Measurements from ENCODE around the gene TMEM267. TPM values are rescaled to one million over a fixed set of nuclear protein-coding genes. Genes with fewer than 3 reads are reported as not detected.
A peak's percentile ranks its signal among the peaks of the same experiment; 100 is the strongest.
"Not testable (repeated sequence)": the region's sequence is repeated elsewhere in the genome, so short reads cannot be mapped to it uniquely, and the experiment has no call there.

Gene TMEM267
- polyA plus RNA-seq, 1 experiment: 16.3 TPM

DNA sequence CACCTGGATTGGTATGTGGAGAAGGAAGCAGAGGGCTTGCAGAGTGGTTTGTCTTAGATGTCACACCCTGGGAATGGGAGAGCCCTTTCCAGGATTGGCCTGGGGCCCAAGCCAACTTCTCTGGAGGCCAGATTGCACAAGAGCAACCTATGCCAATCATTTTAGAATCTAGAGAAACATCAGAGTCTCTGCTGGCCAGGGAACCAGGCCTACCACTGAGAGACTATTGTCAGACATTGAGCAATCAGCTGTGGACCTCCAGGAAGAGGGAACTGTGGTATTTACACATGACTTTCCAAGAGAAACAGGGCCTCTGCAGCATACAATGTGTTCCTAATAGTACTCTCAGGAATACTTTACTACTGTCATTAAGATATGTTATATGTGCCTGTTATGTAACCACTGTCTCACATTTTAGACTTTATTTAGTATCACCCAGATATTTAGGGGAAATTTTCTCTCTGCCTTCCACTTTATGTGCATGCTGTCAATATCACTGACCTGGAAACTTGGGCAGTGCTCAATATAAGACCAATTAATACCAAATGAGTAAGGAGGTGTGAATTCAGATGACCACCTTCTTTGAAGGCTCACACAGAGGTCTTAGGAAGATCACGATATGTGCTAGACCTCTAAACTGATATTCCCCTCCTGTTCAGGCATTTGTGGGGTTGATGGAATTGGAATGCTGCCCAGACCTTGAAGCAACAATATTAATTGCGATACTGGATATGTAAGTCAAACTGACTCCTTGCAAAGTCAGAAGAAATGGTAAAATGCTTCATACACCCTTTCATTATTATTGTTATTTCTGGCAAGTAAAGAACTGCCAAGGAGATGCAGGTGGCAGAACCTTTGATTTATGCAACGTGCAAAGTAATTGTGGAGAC is 50.9 kb downstream of the TMEM267 start:
- no peak for DNase-seq (ENCODE audit: low read depth, low spot score)
- TF ChIP-seq, protein P1, sequence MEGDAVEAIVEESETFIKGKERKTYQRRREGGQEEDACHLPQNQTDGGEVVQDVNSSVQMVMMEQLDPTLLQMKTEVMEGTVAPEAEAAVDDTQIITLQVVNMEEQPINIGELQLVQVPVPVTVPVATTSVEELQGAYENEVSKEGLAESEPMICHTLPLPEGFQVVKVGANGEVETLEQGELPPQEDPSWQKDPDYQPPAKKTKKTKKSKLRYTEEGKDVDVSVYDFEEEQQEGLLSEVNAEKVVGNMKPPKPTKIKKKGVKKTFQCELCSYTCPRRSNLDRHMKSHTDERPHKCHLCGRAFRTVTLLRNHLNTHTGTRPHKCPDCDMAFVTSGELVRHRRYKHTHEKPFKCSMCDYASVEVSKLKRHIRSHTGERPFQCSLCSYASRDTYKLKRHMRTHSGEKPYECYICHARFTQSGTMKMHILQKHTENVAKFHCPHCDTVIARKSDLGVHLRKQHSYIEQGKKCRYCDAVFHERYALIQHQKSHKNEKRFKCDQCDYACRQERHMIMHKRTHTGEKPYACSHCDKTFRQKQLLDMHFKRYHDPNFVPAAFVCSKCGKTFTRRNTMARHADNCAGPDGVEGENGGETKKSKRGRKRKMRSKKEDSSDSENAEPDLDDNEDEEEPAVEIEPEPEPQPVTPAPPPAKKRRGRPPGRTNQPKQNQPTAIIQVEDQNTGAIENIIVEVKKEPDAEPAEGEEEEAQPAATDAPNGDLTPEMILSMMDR (IDR thresholded peaks at IDR 0.05; ENCODE audit: low read depth, low read length): no peak
- Histone ChIP-seq H3K27ac (ENCODE audit: low read depth, low read length) (no peak overlapping the region), H3K4me3 (ENCODE audit: low read depth, low read length) (no peak overlapping the region), H3K27me3 (ENCODE audit: control insufficient read depth, insufficient read depth, low read length) (no peaks in the 10 kb centered on the region), H3K9me3 (ENCODE audit: control insufficient read depth, insufficient read depth, low read length) (no peaks in the 10 kb centered on the region)
- ChIA-PET CTCF (interaction anchor here (1.2 kb wide), 1 partner anchor 43 kb away, joined by 4 read pairs; no protein-coding TSS in a partner anchor), POLR2A (no interaction called here)

DNA sequence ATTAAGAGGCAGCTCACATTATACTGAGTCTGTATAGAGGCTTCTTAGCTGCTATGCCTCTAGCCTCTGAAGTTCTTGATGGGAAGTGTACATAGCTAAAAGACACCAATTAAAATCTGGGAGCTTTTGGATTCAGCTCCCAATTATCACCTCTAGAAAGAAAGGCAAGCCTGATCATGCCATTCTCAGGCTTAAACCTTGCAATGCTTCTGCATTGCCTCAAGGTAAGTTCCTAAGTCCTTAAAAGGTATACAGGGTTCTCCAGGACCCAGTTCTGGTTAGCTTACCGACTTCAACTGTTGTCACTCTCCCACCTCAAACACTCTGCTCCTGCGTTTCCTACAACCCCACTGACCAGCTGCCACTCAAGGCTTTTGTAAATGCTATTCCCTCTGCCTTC is 54.0 kb downstream of the TMEM267 start:
- Histone ChIP-seq H3K4me3 (ENCODE audit: low read depth, low read length) (no peak overlapping the region), H3K27me3 (ENCODE audit: control insufficient read depth, insufficient read depth, low read length) (no peaks in the 10 kb centered on the region), H3K9me3 (ENCODE audit: control insufficient read depth, insufficient read depth, low read length) (no peaks in the 10 kb centered on the region), H3K27ac (ENCODE audit: low read depth, low read length) (no peak overlapping the region)
- ChIA-PET POLR2A (no interaction called here), CTCF (interaction anchor here (0.7 to 1.0 kb wide), 2 partner anchors 40 to 54 kb away, joined by 3 read pairs; partner anchors contain the start of gene TMEM267)
- no peak for DNase-seq (ENCODE audit: low read depth, low spot score)
- TF ChIP-seq, protein P1 (IDR thresholded peaks at IDR 0.05; ENCODE audit: low read depth, low read length): no peak

DNA sequence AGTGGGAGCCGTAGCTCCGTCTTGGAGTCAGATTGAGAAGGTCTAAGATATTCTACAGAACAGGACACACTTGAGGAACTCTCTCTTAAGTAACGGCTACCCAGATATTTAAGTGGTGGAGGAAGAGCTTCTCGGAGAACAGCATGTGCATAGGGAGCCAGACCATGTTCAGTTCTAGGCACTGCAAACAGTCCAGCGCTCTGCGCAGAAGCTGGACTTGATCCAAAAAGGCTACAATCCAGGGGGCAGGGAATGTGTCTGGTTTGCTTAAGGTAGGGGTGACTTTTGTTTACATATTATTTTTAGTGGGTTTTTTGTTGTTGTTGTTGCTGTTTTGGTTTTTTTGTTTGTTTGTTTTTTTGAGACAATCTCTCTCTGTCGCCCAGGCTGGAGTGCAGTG is 54.6 kb downstream of the TMEM267 start:
- DNase-seq (ENCODE audit: low read depth, low spot score): no peak
- ChIA-PET POLR2A (no interaction called here), CTCF (interaction anchor here (0.7 to 1.0 kb wide), 2 partner anchors 39 to 55 kb away, joined by 3 read pairs; partner anchors contain the start of gene TMEM267)
- H3K4me3 ChIP-seq (ENCODE audit: low read depth, low read length): no peak overlapping the region
- H3K27me3 ChIP-seq (ENCODE audit: control insufficient read depth, insufficient read depth, low read length): no peaks in the 10 kb centered on the region
- TF ChIP-seq, protein P1 (IDR thresholded peaks at IDR 0.05; ENCODE audit: low read depth, low read length): no peak
- H3K27ac ChIP-seq (ENCODE audit: low read depth, low read length): no peak overlapping the region
- no peaks in the 10 kb centered on the region for H3K9me3 ChIP-seq (ENCODE audit: control insufficient read depth, insufficient read depth, low read length)

DNA sequence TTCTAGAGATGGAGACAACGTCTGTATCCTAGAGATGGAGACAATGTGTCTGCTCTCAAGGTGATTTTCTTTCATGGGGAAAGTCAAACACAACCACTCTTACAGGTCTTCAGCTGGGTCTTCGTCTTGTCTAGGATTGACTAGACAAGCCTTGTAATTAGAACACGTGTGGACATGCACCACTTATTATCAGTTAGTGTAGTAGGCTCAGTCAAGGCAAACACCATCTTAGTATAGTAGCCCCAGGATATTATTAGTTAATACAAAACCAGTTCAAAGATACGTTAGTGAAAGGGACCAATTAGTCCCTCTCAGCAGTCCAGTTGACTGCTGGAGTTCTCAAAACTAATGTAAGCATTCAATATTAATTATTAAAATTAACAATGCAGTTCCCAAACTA is 56.4 kb downstream of the TMEM267 start:
- Histone ChIP-seq H3K4me3 (ENCODE audit: low read depth, low read length) (no peak overlapping the region), H3K27me3 (ENCODE audit: control insufficient read depth, insufficient read depth, low read length) (no peaks in the 10 kb centered on the region), H3K9me3 (ENCODE audit: control insufficient read depth, insufficient read depth, low read length) (no peaks in the 10 kb centered on the region), H3K27ac (ENCODE audit: low read depth, low read length) (no peak overlapping the region)
- ChIA-PET POLR2A (no interaction called here), CTCF (no interaction called here)
- TF ChIP-seq, protein P1 (IDR thresholded peaks at IDR 0.05; ENCODE audit: low read depth, low read length): no peak
- no peak for DNase-seq (ENCODE audit: low read depth, low spot score)

DNA sequence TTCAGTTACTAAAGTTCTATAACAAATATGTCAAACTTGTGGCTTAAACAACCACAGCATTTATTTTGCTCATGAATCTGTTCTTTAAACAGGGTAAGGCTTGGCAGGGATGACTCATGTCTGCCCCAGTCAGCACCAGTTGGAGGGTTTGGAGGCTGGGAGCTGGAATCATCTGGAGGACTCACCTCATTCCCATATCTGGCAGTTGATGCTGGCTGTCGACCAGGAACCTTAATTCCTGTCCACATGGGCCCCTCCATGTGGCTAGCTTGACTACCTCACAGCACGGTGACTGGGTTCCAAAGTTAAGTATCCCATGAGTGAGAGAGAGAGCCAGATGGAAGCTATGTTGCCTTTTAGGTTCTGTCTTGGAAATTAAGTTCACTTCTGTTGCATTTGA is 57.7 kb downstream of the TMEM267 start:
- Histone ChIP-seq H3K27ac (ENCODE audit: low read depth, low read length) (peak overlapping the region; percentile 43), H3K9me3 (ENCODE audit: control insufficient read depth, insufficient read depth, low read length) (no peaks in the 10 kb centered on the region), H3K4me3 (ENCODE audit: low read depth, low read length) (no peak overlapping the region), H3K27me3 (ENCODE audit: control insufficient read depth, insufficient read depth, low read length) (no peaks in the 10 kb centered on the region)
- POLR2A ChIA-PET: interaction anchor here (1.3 kb wide), 1 partner anchor 58 kb away, joined by 3 read pairs; no protein-coding TSS in a partner anchor
- DNase-seq (ENCODE audit: low read depth, low spot score): peak; percentile 27
- TF ChIP-seq, protein P1 (IDR thresholded peaks at IDR 0.05; ENCODE audit: low read depth, low read length): no peak
- CTCF ChIA-PET: interaction anchor here (0.6 to 1.7 kb wide), 3 partner anchors 36 to 377 kb away, joined by 4 to 8 read pairs (median 6); partner anchors contain the start of gene TMEM267

DNA sequence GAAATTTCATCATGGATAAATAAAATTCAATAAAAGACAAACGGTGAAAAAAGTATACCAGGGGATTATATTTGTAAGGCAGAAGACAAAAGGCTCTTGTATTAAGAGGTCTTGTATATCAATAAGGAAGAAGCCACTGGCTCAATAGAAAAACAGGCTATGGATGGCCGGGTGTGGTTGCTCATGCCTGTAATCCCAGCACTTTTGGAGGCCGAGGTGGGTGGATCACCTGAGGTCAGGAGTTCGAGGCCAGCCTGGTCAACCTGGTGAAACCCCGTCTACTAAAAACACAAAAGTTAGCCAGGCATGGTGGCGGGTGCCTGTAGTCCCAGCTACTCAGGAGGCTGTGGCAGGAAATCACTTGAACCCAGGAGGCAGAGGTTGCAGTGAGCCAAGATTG is 60.6 kb downstream of the TMEM267 start:
- H3K27ac ChIP-seq (ENCODE audit: low read depth, low read length); H3K4me3 ChIP-seq (ENCODE audit: low read depth, low read length); CTCF ChIA-PET; H3K9me3 ChIP-seq (ENCODE audit: control insufficient read depth, insufficient read depth, low read length); H3K27me3 ChIP-seq (ENCODE audit: control insufficient read depth, insufficient read depth, low read length); DNase-seq (ENCODE audit: low read depth, low spot score); POLR2A ChIA-PET: not testable (repeated sequence)

Data from AG04450 (cell line).